HepG2 (cell line): ENCODE results near the gene C5AR2. TPM values are rescaled to one million over a fixed set of nuclear protein-coding genes. Genes with fewer than 3 reads are reported as not detected.

ENCODE experiments used
- CAMTA2 ChIP-seq: sonication (generic); formaldehyde crosslinking; IDR thresholded peaks from 2 replicates; pipeline ENCODE4 v1.4.0; 2020; ENCODE audit warnings: mild to moderate bottlenecking, missing genetic modification reagents, borderline replicate concordance
- FOXA3 ChIP-seq: IDR thresholded peaks from 2 replicates; pipeline ENCODE4 v1.6.1; 2016; ENCODE audit warnings: missing genetic modification reagents, missing compliant biosample characterization
- GZF1 ChIP-seq: sonication (generic); formaldehyde crosslinking; IDR thresholded peaks from 2 replicates; pipeline ENCODE4 v1.5.1; 2020; ENCODE audit warnings: mild to moderate bottlenecking, missing genetic modification reagents
- JUNB ChIP-seq: sonication (generic); formaldehyde crosslinking; IDR thresholded peaks from 2 replicates; pipeline ENCODE4 v1.8.0; 2022; ENCODE audit warnings: missing genetic modification reagents, mild to moderate bottlenecking, borderline replicate concordance
- PAF1 ChIP-seq: IDR thresholded peaks from 2 replicates; pipeline ENCODE4 v1.6.1; 2016; ENCODE audit warnings: missing genetic modification reagents, missing compliant biosample characterization
- PAXIP1 ChIP-seq: sonication (generic); formaldehyde crosslinking; conservative IDR thresholded peaks from 2 replicates; pipeline ENCODE4 v1.4.0; 2020; ENCODE audit warnings: mild to moderate bottlenecking, missing genetic modification reagents, moderate library complexity
- PCBP2 ChIP-seq: fragments of 200-400 bp; formaldehyde crosslinking; optimal IDR thresholded peaks from 2 replicates; pipeline ENCODE3; 2018; ENCODE audit warnings: low read length, low read depth; ENCODE audit not compliant: poor library complexity, severe bottlenecking
- RARG ChIP-seq: sonication (generic); formaldehyde crosslinking; IDR thresholded peaks from 2 replicates; pipeline ENCODE4 v1.4.0; 2020; ENCODE audit warnings: low read depth, mild to moderate bottlenecking, missing genetic modification reagents
- SALL1 ChIP-seq: sonication (generic); formaldehyde crosslinking; IDR thresholded peaks from 2 replicates; pipeline ENCODE4 v1.8.0; 2022; ENCODE audit warnings: mild to moderate bottlenecking, missing genetic modification reagents
- SETDB1 ChIP-seq: sonication (generic); formaldehyde crosslinking; IDR thresholded peaks from 2 replicates; pipeline ENCODE4 v1.5.1; 2020; ENCODE audit warnings: missing genetic modification reagents, mild to moderate bottlenecking, borderline replicate concordance
- SKIL ChIP-seq: sonication (generic); formaldehyde crosslinking; IDR thresholded peaks from 2 replicates; pipeline ENCODE4 v1.8.0; 2022; ENCODE audit warnings: missing genetic modification reagents, mild to moderate bottlenecking, moderate library complexity, borderline replicate concordance
- TCF7L2 ChIP-seq: IDR thresholded peaks from 2 replicates; pipeline ENCODE4 v1.6.1; 2011; ENCODE audit warnings: mild to moderate bottlenecking, low read depth, low read length, moderate library complexity
- U2AF2 ChIP-seq: fragments of 200-400 bp; formaldehyde crosslinking; IDR thresholded peaks from 2 replicates; pipeline ENCODE4 v1.6.1; 2017; ENCODE audit warnings: low read depth, mild to moderate bottlenecking, low read length
- ZNF329 ChIP-seq: sonication (generic); formaldehyde crosslinking; IDR thresholded peaks from 2 replicates; pipeline ENCODE4 v1.9.0; 2021; ENCODE audit warnings: low read depth, mild to moderate bottlenecking, missing genetic modification reagents
- ZNF383 ChIP-seq: sonication (generic); formaldehyde crosslinking; IDR thresholded peaks from 2 replicates; pipeline ENCODE4 v1.4.0; 2020; ENCODE audit warnings: missing genetic modification reagents, mild to moderate bottlenecking, borderline replicate concordance
- ZNF543 ChIP-seq: sonication (generic); formaldehyde crosslinking; IDR thresholded peaks from 2 replicates; pipeline ENCODE4 v1.4.0; 2020; ENCODE audit warnings: mild to moderate bottlenecking, missing genetic modification reagents
- ZNF572 ChIP-seq: sonication (generic); formaldehyde crosslinking; IDR thresholded peaks from 2 replicates; pipeline ENCODE4 v1.5.1; 2020; ENCODE audit warnings: mild to moderate bottlenecking, missing genetic modification reagents
- polyA plus RNA-seq, 8 experiments: library from polyadenylated mRNA; depleted of rRNA in 3 of 8; stranded (reverse) in 7 of 8; unstranded in 1 of 8; fragments of >200 nt; fragmentation: Illumina TruSeq in 4 of 8; extraction: Trizol in 4 of 8; gene quantifications; 2 replicates each; pipeline versions ENCODE4 v1.2.1 to v1.2.3, GENCODE V29; 2011 to 2016; ENCODE audit warnings: low read depth in 4 of 8, missing spikeins in 1 of 8, mixed read lengths in 1 of 8; ENCODE audit not compliant: insufficient read depth in 1 of 8
- total RNA-seq, 5 experiments: library from RNA; depleted of rRNA; stranded (reverse); fragments of >200 nt; fragmentation: Illumina TruSeq; extraction: Trizol; gene quantifications; 2 replicates each; pipeline ENCODE4 v1.2.3, GENCODE V29; 2016; ENCODE audit warnings: low read depth in 1 of 5
- TF ChIP-seq, protein P1 (sequence below): sonication (generic); formaldehyde crosslinking; IDR thresholded peaks from 2 replicates; pipeline ENCODE4 v1.8.1; 2023; ENCODE audit warnings: mild to moderate bottlenecking, inconsistent platforms, moderate library complexity, missing genetic modification reagents, borderline replicate concordance
- TF ChIP-seq, protein P2 (sequence below): sonication (generic); formaldehyde crosslinking; IDR thresholded peaks from 2 replicates; pipeline ENCODE4 v1.4.0; 2020; ENCODE audit warnings: mild to moderate bottlenecking, missing genetic modification reagents, borderline replicate concordance

C5AR2 gene
- total and polyA plus RNA-seq, 2 of the 13 experiments (the other 11 are each of a cell fraction or from before 2014, with no cell fraction given): 0.09 to 0.24 TPM

DNA sequence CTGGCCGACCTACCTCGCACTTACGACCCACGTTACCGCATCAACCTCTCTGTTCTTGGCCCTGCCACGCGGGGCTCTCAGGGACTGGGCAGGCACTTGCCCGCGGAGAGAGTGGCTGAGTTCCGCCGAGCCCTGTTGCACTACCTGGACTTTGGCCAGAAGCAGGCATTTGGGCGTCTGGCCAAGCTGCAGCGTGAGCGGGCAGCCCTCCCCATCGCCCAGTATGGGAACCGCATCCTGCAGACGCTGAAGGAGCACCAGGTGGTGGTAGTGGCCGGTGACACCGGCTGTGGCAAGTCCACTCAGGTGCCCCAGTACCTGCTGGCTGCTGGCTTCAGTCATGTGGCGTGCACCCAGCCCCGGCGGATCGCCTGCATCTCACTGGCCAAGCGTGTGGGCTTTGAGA is 21.3 kb downstream of the C5AR2 start (continued):
- TF ChIP-seq, protein P1, sequence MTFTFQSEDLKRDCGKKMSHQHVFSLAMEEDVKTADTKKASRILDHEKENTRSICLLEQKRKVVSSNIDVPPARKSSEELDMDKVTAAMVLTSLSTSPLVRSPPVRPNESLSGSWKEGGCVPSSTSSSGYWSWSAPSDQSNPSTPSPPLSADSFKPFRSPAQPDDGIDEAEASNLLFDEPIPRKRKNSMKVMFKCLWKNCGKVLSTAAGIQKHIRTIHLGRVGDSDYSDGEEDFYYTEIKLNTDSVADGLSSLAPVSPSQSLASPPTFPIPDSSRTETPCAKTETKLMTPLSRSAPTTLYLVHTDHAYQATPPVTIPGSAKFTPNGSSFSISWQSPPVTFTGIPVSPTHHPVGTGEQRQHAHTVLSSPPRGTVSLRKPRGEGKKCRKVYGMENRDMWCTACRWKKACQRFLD (CRISPR knock-in tag): no peak
- TF ChIP-seq SALL1 (CRISPR knock-in tag) (peak; percentile 81), PAF1 (no peak), RARG (CRISPR knock-in tag) (no peak), U2AF2 (no peak), ZNF383 (CRISPR knock-in tag) (no peak), FOXA3 (peak; percentile 29), SETDB1 (no peak), PAXIP1 (CRISPR knock-in tag) (peak; percentile 80), TCF7L2 (no peak), SKIL (peak; percentile 43; the same call in 1 of the 2 replicates), PCBP2 (no peak), GZF1 (CRISPR knock-in tag) (no peak), ZNF543 (CRISPR knock-in tag) (no peak), JUNB (CRISPR knock-in tag) (no peak), CAMTA2 (CRISPR knock-in tag) (no peak), ZNF329 (CRISPR knock-in tag) (0 out of 2 replicates have a peak, but pooled peaks have one; percentile 70), ZNF572 (CRISPR knock-in tag) (0 out of 2 replicates have a peak, but pooled peaks have one; percentile 64)
- TF ChIP-seq, protein P2, sequence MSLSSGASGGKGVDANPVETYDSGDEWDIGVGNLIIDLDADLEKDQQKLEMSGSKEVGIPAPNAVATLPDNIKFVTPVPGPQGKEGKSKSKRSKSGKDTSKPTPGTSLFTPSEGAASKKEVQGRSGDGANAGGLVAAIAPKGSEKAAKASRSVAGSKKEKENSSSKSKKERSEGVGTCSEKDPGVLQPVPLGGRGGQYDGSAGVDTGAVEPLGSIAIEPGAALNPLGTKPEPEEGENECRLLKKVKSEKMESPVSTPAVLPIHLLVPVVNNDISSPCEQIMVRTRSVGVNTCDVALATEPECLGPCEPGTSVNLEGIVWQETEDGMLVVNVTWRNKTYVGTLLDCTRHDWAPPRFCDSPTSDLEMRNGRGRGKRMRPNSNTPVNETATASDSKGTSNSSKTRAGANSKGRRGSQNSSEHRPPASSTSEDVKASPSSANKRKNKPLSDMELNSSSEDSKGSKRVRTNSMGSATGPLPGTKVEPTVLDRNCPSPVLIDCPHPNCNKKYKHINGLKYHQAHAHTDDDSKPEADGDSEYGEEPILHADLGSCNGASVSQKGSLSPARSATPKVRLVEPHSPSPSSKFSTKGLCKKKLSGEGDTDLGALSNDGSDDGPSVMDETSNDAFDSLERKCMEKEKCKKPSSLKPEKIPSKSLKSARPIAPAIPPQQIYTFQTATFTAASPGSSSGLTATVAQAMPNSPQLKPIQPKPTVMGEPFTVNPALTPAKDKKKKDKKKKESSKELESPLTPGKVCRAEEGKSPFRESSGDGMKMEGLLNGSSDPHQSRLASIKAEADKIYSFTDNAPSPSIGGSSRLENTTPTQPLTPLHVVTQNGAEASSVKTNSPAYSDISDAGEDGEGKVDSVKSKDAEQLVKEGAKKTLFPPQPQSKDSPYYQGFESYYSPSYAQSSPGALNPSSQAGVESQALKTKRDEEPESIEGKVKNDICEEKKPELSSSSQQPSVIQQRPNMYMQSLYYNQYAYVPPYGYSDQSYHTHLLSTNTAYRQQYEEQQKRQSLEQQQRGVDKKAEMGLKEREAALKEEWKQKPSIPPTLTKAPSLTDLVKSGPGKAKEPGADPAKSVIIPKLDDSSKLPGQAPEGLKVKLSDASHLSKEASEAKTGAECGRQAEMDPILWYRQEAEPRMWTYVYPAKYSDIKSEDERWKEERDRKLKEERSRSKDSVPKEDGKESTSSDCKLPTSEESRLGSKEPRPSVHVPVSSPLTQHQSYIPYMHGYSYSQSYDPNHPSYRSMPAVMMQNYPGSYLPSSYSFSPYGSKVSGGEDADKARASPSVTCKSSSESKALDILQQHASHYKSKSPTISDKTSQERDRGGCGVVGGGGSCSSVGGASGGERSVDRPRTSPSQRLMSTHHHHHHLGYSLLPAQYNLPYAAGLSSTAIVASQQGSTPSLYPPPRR (CRISPR knock-in tag): peak; percentile 57; the same call in 1 of the 2 replicates
